ENCODE measurements around the gene RHOBTB3. TPM values are rescaled to one million over a fixed set of nuclear protein-coding genes. Genes with fewer than 3 reads are reported as not detected.

Gene RHOBTB3
- total RNA-seq, 1 donor from 2014 or later = 66.9 TPM

Other genes starting within 250 kb of the RHOBTB3 start
- 77.0 and 79.3 TPM in 2 replicates for gene SKIC3, start 176.4 kb upstream of the RHOBTB3 start, total RNA-seq
- gene ARSK, start 176.2 kb upstream of the RHOBTB3 start, total RNA-seq = 7.8 and 8.9 TPM in 2 replicates
- 0.14 TPM in 1 of 2 replicates, not detected in the other for gene GPR150, start 111.2 kb upstream of the RHOBTB3 start, total RNA-seq
- 3.1 and 3.4 TPM in 2 replicates for gene RFESD, start 84.6 kb upstream of the RHOBTB3 start, total RNA-seq
- gene SPATA9, start 48.3 kb upstream of the RHOBTB3 start, total RNA-seq = 0.68 and 1.0 TPM in 2 replicates
- gene GLRX, start 91.4 kb downstream of the RHOBTB3 start, total RNA-seq = 10.3 and 10.4 TPM in 2 replicates
- 4.4 and 4.6 TPM in 2 replicates for gene ELL2, start 230.5 kb downstream of the RHOBTB3 start, total RNA-seq

Data from neural crest cell (in vitro differentiated cells).